Measurements from ENCODE around the gene SNRNP40. TPM values are rescaled to one million over a fixed set of nuclear protein-coding genes. Genes with fewer than 3 reads are reported as not detected.

SNRNP40 gene
- total and polyA plus RNA-seq, 2 of the 13 experiments (the other 11 are each of a cell fraction or from before 2014, with no cell fraction given): 51.0 to 147 TPM

DNA sequence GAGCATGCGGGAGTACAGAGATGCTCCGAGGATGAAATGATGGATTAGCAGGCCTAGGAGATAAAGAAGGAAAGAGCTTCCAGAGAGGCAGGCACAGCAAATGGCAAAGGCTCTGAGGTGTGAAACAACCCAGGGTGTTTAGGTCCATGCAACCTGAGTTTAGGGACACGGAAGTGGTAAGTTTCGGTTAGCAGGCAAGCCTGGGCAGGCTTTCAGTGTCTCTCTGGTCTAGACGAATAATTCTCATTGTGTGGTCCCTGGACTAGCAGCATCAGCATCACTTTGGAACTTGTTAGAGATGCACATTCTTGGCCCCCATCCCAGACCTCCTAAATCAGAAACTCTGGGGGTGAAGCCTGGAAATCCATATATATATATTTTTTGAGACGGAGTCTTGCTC lies 75.5 kb downstream of the SNRNP40 start:
- Histone ChIP-seq H4K20me1 (ENCODE audit: insufficient read depth, low read length) (no peaks in the 10 kb centered on the region), H3K27me3 (ENCODE audit: control insufficient read depth in 1 of 2, insufficient read depth in 2 of 2, low read length in 2 of 2) (peaks cover 0 to 18% of the 10 kb centered on the region in 2 experiments; a peak in 1 of 5 replicates), H3K4me2 (ENCODE audit: low read depth, low read length) (no peak overlapping the region), H3K9ac (ENCODE audit: insufficient read depth, low read depth, low read length) (no peak overlapping the region), H2AFZ (ENCODE audit: low read length) (no peak overlapping the region), H3K79me2 (ENCODE audit: insufficient read depth, low read length) (no peaks in the 10 kb centered on the region), H3K36me3 (replicated peaks in 1 of 2; ENCODE audit: control insufficient read depth in 1 of 2, insufficient read depth in 2 of 2, low read length in 2 of 2) (no peaks in the 10 kb centered on the region), H3K9me3 (ENCODE audit: low read length) (no peaks in the 10 kb centered on the region), H3K27ac (ENCODE audit: extremely low read length, insufficient read depth, low read length) (no peak overlapping the region), H3K4me3 (replicated peaks in 1 of 3; ENCODE audit: insufficient read depth in 1 of 3, low read depth in 2 of 3, low read length in 3 of 3) (no peak overlapping the region), H3K4me1 (ENCODE audit: insufficient read depth, low read length) (peaks cover 16% of the 10 kb centered on the region)
- in situ Hi-C loops (cut with HindIII; ENCODE audit: extremely low pct_ligation_motif_present, low pct_unique_long_range_greater_than_20kb) (no loop called here), intact Hi-C loops (cut with micrococcal nuclease; ENCODE audit: unreplicated experiment) (no loop called here)
- BruUV-seq (replicated peaks): no TSS peak
- TF ChIP-seq, protein P1, sequence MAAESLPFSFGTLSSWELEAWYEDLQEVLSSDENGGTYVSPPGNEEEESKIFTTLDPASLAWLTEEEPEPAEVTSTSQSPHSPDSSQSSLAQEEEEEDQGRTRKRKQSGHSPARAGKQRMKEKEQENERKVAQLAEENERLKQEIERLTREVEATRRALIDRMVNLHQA (CRISPR knock-in tag; IDR thresholded peaks at IDR 0.05): no peak
- TF ChIP-seq ZNF569 (CRISPR knock-in tag; IDR thresholded peaks at IDR 0.05; ENCODE audit: borderline replicate concordance) (no peak), ZNF841 (CRISPR knock-in tag; IDR thresholded peaks at IDR 0.05; ENCODE audit: borderline replicate concordance) (no peak), CAMTA2 (CRISPR knock-in tag; IDR thresholded peaks at IDR 0.05; ENCODE audit: borderline replicate concordance) (no peak), XRCC5 (optimal IDR thresholded peaks at IDR 0.05; ENCODE audit: low read length) (no peak), ZNF446 (CRISPR knock-in tag; IDR thresholded peaks at IDR 0.05) (no peak), ZNF292 (CRISPR knock-in tag; IDR thresholded peaks at IDR 0.05; ENCODE audit: borderline replicate concordance, low read depth) (no peak), HNRNPLL (IDR thresholded peaks at IDR 0.05; ENCODE audit: low read depth, low read length, poor library complexity, severe bottlenecking) (no peak), ZNF792 (CRISPR knock-in tag; IDR thresholded peaks at IDR 0.05) (no peak), KDM5A (IDR thresholded peaks at IDR 0.05; ENCODE audit: borderline replicate concordance, low read length) (no peak), SMARCE1 (IDR thresholded peaks at IDR 0.05; ENCODE audit: borderline replicate concordance) (no peak)
- TF ChIP-seq, protein P2, sequence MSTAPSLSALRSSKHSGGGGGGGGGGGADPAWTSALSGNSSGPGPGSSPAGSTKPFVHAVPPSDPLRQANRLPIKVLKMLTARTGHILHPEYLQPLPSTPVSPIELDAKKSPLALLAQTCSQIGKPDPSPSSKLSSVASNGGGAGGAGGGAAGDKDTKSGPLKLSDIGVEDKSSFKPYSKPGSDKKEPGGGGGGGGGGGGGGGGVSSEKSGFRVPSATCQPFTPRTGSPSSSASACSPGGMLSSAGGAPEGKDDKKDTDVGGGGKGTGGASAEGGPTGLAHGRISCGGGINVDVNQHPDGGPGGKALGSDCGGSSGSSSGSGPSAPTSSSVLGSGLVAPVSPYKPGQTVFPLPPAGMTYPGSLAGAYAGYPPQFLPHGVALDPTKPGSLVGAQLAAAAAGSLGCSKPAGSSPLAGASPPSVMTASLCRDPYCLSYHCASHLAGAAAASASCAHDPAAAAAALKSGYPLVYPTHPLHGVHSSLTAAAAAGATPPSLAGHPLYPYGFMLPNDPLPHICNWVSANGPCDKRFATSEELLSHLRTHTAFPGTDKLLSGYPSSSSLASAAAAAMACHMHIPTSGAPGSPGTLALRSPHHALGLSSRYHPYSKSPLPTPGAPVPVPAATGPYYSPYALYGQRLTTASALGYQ (CRISPR knock-in tag; IDR thresholded peaks at IDR 0.05): no peak
- TF ChIP-seq, protein P3, sequence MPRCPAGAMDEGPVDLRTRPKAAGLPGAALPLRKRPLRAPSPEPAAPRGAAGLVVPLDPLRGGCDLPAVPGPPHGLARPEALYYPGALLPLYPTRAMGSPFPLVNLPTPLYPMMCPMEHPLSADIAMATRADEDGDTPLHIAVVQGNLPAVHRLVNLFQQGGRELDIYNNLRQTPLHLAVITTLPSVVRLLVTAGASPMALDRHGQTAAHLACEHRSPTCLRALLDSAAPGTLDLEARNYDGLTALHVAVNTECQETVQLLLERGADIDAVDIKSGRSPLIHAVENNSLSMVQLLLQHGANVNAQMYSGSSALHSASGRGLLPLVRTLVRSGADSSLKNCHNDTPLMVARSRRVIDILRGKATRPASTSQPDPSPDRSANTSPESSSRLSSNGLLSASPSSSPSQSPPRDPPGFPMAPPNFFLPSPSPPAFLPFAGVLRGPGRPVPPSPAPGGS (CRISPR knock-in tag; IDR thresholded peaks at IDR 0.05): no peak
- 74% methylated on average over 5 of the region's 6 CpGs for WGBS (ENCODE audit: low lambda C conversion rate)
- POLR2A ChIA-PET: no interaction called here
- FAIRE-seq (no peak), DNase-seq (ENCODE audit: low spot score) (no peak), ATAC-seq (no peak)
- CTCF ChIA-PET (ENCODE audit: low intra/inter-chr PET ratio, low total read pairs): no interaction called here

All from HepG2 (cell line).